WTC11 (cell line): Measurements from ENCODE around the gene HECW1.

Experiments
- CBFB ChIP-seq: sonication (generic); formaldehyde crosslinking; IDR thresholded peaks from 2 replicates; pipeline ENCODE4 v1.8.1; 2022; ENCODE audit warnings: mild to moderate bottlenecking, low read depth, missing genetic modification reagents
- CTCF ChIP-seq: fragments of 200-600 bp; IDR thresholded peaks from 2 replicates; pipeline ENCODE4 v1.8.0; 2022; ENCODE audit warnings: antibody characterized with exemption
- FOXK1 ChIP-seq: sonication (generic); formaldehyde crosslinking; IDR thresholded peaks from 2 replicates; pipeline ENCODE4 v1.8.0; 2022; ENCODE audit warnings: mild to moderate bottlenecking, moderate library complexity, missing genetic modification reagents
- GABPB1 ChIP-seq: sonication (generic); formaldehyde crosslinking; IDR thresholded peaks from 2 replicates; pipeline ENCODE4 v1.8.1; 2023; ENCODE audit warnings: mild to moderate bottlenecking, missing genetic modification reagents
- HMGXB4 ChIP-seq: sonication (generic); formaldehyde crosslinking; IDR thresholded peaks from 2 replicates; pipeline ENCODE4 v1.8.1; 2023; ENCODE audit warnings: mild to moderate bottlenecking, moderate library complexity, missing genetic modification reagents
- ZNF416 ChIP-seq: fragments of 250-450 bp; sonication (Bioruptor Pico); IDR thresholded peaks from 2 replicates; pipeline ENCODE4 v1.9.0; 2021; ENCODE audit warnings: mild to moderate bottlenecking, inconsistent platforms
- TF ChIP-seq, protein P1 (sequence below): sonication (generic); formaldehyde crosslinking; IDR thresholded peaks from 2 replicates; pipeline ENCODE4 v1.8.1; 2022; ENCODE audit warnings: low read depth, mild to moderate bottlenecking, moderate library complexity, missing genetic modification reagents, borderline replicate concordance
- TF ChIP-seq, protein P2 (sequence below): fragments of 250-450 bp; sonication (Bioruptor Pico); IDR thresholded peaks from 2 replicates; pipeline ENCODE4 v1.8.0; 2021; ENCODE audit warnings: mild to moderate bottlenecking
- TF ChIP-seq, protein P3 (sequence below): sonication (generic); formaldehyde crosslinking; IDR thresholded peaks from 2 replicates; pipeline ENCODE4 v1.8.0; 2022; ENCODE audit warnings: missing genetic modification reagents
- TF ChIP-seq, protein P4 (sequence below): sonication (generic); formaldehyde crosslinking; IDR thresholded peaks from 2 replicates; pipeline ENCODE4 v1.8.1; 2023; ENCODE audit warnings: mild to moderate bottlenecking, missing genetic modification reagents, moderate library complexity

DNA sequence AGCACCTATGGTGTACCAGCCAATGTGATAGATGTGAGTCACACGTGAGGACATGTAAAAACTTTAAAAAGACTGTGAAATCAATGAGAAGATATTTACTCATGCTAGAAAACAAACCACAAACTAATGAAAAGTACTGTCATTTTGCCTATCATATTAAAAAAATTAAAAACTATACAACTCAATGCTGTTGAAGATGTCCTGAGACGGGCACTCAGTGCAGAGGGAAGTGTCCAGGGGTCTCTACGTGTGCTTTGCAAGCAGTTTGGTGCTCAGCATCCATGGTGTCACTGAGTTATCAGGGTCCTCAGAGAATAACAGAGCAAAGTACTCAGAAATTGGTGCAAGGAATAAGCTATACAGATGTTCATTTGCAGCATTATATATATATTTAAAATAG lies 162.3 kb downstream of the HECW1 start:
- TF ChIP-seq FOXK1 (no peak), CTCF (no peak), GABPB1 (CRISPR knock-in tag) (no peak), ZNF416 (CRISPR knock-in tag) (no peak), CBFB (CRISPR knock-in tag) (no peak), HMGXB4 (CRISPR knock-in tag) (no peak)
- TF ChIP-seq, protein P1, sequence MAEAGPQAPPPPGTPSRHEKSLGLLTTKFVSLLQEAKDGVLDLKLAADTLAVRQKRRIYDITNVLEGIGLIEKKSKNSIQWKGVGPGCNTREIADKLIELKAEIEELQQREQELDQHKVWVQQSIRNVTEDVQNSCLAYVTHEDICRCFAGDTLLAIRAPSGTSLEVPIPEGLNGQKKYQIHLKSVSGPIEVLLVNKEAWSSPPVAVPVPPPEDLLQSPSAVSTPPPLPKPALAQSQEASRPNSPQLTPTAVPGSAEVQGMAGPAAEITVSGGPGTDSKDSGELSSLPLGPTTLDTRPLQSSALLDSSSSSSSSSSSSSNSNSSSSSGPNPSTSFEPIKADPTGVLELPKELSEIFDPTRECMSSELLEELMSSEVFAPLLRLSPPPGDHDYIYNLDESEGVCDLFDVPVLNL (CRISPR knock-in tag): no peak
- TF ChIP-seq, protein P2, sequence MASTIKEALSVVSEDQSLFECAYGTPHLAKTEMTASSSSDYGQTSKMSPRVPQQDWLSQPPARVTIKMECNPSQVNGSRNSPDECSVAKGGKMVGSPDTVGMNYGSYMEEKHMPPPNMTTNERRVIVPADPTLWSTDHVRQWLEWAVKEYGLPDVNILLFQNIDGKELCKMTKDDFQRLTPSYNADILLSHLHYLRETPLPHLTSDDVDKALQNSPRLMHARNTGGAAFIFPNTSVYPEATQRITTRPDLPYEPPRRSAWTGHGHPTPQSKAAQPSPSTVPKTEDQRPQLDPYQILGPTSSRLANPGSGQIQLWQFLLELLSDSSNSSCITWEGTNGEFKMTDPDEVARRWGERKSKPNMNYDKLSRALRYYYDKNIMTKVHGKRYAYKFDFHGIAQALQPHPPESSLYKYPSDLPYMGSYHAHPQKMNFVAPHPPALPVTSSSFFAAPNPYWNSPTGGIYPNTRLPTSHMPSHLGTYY (CRISPR knock-in tag): no peak
- TF ChIP-seq, protein P3, sequence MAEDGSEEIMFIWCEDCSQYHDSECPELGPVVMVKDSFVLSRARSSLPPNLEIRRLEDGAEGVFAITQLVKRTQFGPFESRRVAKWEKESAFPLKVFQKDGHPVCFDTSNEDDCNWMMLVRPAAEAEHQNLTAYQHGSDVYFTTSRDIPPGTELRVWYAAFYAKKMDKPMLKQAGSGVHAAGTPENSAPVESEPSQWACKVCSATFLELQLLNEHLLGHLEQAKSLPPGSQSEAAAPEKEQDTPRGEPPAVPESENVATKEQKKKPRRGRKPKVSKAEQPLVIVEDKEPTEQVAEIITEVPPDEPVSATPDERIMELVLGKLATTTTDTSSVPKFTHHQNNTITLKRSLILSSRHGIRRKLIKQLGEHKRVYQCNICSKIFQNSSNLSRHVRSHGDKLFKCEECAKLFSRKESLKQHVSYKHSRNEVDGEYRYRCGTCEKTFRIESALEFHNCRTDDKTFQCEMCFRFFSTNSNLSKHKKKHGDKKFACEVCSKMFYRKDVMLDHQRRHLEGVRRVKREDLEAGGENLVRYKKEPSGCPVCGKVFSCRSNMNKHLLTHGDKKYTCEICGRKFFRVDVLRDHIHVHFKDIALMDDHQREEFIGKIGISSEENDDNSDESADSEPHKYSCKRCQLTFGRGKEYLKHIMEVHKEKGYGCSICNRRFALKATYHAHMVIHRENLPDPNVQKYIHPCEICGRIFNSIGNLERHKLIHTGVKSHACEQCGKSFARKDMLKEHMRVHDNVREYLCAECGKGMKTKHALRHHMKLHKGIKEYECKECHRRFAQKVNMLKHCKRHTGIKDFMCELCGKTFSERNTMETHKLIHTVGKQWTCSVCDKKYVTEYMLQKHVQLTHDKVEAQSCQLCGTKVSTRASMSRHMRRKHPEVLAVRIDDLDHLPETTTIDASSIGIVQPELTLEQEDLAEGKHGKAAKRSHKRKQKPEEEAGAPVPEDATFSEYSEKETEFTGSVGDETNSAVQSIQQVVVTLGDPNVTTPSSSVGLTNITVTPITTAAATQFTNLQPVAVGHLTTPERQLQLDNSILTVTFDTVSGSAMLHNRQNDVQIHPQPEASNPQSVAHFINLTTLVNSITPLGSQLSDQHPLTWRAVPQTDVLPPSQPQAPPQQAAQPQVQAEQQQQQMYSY: no peak
- TF ChIP-seq, protein P4, sequence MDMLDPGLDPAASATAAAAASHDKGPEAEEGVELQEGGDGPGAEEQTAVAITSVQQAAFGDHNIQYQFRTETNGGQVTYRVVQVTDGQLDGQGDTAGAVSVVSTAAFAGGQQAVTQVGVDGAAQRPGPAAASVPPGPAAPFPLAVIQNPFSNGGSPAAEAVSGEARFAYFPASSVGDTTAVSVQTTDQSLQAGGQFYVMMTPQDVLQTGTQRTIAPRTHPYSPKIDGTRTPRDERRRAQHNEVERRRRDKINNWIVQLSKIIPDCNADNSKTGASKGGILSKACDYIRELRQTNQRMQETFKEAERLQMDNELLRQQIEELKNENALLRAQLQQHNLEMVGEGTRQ: no peak
